Prostate gland (tissue), 2 donors: Measurements from ENCODE around the gene PAAF1.

ENCODE experiments used
- POLR2A ChIP-seq: fragments of 450-650 bp; IDR thresholded peaks from one replicate; pipeline ENCODE4 v1.6.1; 2016; ENCODE audit warnings: antibody characterized with exemption, mild to moderate bottlenecking
- POLR2AphosphoS5 ChIP-seq: sonication (generic); formaldehyde crosslinking; IDR thresholded peaks from one replicate; pipeline ENCODE4 v1.6.1; 2017; ENCODE audit warnings: antibody characterized with exemption
- TF ChIP-seq, protein P1 (sequence below), 4 experiments: fragments of 200-600 bp in 2 of 4; fragments of 450-650 bp in 2 of 4; sonication (generic) in 2 of 4; IDR thresholded peaks; 1 replicate in 3 of 4; 2 replicates in 1 of 4; pipeline ENCODE4 v1.5.1; 2016 to 2019; ENCODE audit warnings: antibody characterized with exemption in 4 of 4, mild to moderate bottlenecking in 2 of 4, moderate library complexity in 2 of 4

DNA sequence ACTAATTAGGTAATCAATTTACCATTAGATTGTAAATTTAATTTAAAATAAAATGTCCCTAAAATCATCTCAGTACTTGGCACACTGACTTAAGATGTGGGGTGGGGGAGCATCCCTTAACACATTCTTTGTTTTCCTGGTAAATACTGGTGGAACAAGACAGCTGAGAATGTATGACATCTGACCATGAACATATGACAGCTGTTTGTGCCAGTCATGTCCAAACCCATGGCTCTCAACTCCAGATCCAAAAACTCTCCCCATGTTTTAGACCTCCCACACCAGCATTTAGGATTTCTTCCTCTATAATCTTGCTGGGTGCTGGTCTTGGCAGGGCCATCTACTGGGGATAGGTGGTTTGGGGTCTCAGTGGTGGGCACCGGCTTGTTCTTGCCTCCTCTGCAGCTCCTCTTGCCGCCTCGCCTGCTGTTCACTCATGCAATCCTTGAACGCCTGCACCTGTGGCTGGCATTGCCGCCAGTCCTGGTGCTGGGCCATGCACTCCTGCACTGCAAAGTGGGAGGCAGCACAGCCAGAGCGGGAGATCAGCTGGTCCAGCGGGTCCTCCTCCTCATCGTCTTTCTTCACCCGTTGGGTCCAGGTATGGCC, 3.9 kb upstream of the PAAF1 start:
- TF ChIP-seq, protein P1, sequence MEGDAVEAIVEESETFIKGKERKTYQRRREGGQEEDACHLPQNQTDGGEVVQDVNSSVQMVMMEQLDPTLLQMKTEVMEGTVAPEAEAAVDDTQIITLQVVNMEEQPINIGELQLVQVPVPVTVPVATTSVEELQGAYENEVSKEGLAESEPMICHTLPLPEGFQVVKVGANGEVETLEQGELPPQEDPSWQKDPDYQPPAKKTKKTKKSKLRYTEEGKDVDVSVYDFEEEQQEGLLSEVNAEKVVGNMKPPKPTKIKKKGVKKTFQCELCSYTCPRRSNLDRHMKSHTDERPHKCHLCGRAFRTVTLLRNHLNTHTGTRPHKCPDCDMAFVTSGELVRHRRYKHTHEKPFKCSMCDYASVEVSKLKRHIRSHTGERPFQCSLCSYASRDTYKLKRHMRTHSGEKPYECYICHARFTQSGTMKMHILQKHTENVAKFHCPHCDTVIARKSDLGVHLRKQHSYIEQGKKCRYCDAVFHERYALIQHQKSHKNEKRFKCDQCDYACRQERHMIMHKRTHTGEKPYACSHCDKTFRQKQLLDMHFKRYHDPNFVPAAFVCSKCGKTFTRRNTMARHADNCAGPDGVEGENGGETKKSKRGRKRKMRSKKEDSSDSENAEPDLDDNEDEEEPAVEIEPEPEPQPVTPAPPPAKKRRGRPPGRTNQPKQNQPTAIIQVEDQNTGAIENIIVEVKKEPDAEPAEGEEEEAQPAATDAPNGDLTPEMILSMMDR (IDR thresholded peaks at IDR 0.05), result no peak
- TF ChIP-seq POLR2A (no peak), POLR2AphosphoS5 (no peak)
